KOPT-K1 (cell line): Measurements from ENCODE around the gene MEI1.
"Not testable (repeated sequence)": the region's sequence is repeated elsewhere in the genome, so short reads cannot be mapped to it uniquely, and the experiment has no call there.

Experiments
- H3K27ac ChIP-seq: fragments of 200-600 bp; sonication (generic); 2 replicates; pipeline ENCODE4 v1.5.1; 2016; ENCODE audit warnings: antibody characterized with exemption, mild to moderate bottlenecking, low read depth, low read length; ENCODE audit not compliant: poor library complexity, severe bottlenecking
- H3K36me3 ChIP-seq: fragments of 200-600 bp; sonication (generic); 2 replicates; pipeline ENCODE4 v1.5.1; 2017; ENCODE audit warnings: antibody characterized with exemption, mild to moderate bottlenecking, low read length, moderate library complexity; ENCODE audit not compliant: insufficient read depth
- H3K9me3 ChIP-seq: fragments of 200-600 bp; sonication (generic); 2 replicates; pipeline ENCODE4 v1.5.1; 2017; ENCODE audit warnings: antibody characterized with exemption, low read length, mild to moderate bottlenecking; ENCODE audit not compliant: insufficient read depth, poor library complexity, severe bottlenecking

The MEI1 gene, protein sequence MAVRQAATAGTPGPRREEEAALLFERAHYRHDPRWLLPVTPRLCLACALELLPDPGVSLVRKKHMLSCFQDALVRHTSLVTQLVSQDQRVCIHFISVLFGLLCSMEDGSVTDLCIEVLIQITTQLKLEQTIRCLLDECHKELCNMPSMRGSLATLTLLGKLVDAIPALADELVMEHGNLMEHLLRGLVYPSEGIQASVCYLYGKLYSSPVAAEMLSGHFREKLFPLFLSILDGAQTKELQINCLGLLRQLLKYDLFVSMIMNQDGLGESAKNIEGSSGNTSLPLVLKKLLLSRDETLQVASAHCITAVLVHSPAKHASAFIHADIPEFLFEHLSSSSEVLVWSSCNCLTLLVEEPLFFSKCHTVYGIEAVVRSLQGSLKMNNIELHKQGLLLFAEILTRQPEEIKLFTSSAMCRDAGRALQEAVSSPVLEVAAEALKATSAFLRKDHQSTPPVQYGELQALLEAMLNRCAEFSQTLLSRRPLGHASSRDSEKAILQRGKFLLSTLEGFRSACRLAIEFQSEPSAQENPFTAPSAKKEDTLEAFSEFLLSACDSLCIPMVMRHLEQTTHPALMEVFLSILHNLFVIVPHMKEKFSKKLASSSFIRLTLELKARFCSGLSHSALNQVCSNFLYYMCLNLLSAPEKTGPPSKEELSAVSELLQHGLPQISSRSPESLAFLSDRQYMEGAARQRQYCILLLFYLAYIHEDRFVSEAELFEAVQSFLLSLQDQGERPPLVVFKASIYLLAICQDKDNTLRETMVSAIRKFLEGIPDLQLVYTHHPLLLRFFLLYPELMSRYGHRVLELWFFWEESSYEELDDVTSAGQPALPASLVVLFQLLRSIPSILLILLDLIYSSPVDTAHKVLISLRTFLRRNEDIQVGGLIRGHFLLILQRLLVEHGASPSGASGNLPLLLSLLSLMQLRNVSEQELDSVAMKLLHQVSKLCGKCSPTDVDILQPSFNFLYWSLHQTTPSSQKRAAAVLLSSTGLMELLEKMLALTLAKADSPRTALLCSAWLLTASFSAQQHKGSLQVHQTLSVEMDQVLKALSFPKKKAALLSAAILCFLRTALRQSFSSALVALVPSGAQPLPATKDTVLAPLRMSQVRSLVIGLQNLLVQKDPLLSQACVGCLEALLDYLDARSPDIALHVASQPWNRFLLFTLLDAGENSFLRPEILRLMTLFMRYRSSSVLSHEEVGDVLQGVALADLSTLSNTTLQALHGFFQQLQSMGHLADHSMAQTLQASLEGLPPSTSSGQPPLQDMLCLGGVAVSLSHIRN

DNA sequence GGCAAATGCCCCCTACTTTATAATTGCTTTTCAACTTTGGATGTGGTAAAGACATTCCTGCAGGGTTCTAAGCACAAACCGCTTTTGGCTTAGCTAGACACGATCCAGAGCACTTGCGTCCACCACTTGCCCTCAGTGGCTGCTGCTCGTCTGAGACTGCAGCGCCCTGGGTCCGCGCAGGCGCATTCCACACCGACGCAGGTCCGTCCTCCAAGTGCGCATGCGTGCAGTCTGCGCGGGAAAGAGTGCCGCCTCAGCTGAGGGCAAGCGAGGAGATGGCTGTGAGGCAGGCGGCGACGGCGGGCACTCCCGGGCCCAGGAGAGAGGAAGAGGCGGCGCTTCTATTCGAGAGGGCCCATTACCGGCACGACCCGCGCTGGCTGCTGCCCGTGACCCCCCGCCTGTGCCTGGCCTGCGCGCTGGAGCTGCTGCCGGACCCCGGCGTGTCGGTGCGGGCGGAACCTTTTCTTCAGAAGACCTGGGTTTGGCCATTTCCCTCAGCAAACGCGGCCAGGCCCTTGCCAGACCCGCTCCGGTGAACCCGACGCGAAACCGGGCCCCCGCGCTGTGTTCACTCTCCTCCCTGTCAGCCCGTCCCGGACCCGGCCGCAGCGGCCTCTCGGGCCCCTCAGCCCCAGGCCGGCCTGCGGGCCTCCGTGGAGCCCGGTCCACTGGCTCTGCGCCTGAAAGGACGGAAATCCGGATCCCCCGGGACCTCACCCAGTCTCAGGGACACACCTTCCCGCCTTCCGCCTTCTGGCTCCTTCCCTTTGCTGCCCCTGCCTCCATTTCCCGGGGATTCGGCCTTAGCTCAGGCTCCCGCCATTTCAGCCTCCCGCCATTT, at the start of gene MEI1:
MEI1 (plus strand) TSS at position 240 of the 844 bp plus-strand sequence; CDS start at position 276, 36 bp downstream.
- no peaks in the 10 kb centered on the region for H3K9me3 ChIP-seq
- peaks cover 8% of the 10 kb centered on the region; the same call in 1 of the 2 replicates for H3K36me3 ChIP-seq
- H3K27ac ChIP-seq: no peak within 1 kb of the TSS

DNA sequence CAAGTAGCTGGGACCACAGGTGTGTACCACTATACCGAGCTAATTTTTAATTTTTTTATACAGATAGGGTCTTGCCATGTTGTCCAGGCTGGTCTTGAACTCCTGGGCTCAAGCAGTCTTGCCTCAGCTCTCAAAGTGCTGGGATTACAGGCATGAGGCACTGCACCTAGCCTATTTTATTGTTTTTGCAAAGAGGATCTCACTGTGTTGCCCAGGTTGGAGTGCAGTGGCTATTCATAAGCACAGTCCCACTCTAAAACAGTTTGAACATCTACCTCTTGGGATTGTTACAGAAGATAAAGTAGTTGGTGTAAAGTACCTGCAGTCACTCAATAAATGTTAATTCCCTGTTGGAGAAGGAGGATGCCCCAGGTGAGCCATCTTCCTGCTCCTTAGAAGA, 49.1 kb upstream of the MEI1 start:
- no peak overlapping the region for H3K27ac ChIP-seq
- peaks cover 99% of the 10 kb centered on the region for H3K36me3 ChIP-seq
- H3K9me3 ChIP-seq: no peaks in the 10 kb centered on the region

DNA sequence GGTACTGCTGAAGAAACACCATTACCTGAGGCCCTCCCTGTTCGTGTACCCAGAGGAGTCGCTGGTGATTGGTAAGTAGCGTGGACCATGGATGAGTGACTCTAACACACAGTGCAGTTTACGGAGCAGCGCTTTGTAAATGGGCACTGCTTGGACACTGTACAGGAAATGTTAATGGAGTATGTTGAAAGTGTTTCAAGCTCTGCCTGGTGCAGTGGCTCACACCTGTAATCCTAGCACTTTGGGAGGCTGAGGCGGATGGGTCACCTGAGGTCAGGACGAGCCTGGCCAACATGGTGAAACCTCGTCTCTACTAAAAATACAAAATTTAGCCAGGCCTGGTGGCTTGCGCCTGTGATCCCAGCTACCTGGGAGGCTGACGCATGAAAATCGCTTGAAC, 48.5 kb upstream of the MEI1 start:
- Histone ChIP-seq H3K36me3 (peaks cover 99% of the 10 kb centered on the region), H3K27ac (no peak overlapping the region), H3K9me3 (no peaks in the 10 kb centered on the region)

DNA sequence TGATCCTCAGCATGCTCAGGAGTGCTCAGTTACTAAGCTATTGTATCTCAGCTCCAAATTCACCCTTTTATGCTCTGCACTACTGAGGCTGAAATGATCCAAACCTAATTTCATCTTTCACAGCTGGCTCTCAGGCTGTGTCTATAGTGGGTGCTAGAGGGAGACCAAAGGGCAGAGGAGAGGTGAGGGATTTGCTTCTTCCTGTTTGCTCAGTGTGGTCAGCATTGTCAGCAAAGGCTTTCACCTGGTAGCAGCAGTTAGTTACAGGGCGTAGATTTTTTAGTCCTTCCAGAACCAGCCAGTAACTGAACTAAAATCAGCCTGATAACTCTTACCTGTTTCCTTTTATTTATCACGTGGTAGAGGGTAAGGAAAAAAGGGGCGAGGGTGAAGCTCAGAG, 45.0 kb upstream of the MEI1 start:
- peaks cover 98% of the 10 kb centered on the region for H3K36me3 ChIP-seq
- H3K27ac ChIP-seq: no peak overlapping the region
- H3K9me3 ChIP-seq: no peaks in the 10 kb centered on the region

DNA sequence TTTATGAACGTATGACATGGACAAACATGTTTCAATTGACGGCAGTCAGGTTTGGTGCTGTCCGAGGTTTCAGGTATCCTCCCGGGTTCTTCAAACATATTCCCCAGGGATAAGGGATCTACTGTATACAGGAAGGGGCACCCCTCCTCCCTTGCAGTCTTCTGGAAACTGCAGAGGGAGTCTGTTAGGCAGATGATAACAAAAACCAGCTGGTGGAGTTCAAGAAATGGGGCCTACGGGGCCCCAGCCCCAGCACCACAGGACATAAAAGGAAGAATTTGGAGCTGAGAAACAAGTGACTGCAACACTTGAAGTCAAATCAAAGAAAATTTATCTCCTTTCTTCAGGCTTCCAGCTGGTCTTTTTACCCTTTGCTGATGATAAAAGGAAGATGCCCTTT, 42.7 kb upstream of the MEI1 start:
- H3K27ac ChIP-seq: no peak overlapping the region
- peaks cover 100% of the 10 kb centered on the region for H3K36me3 ChIP-seq
- H3K9me3 ChIP-seq: no peaks in the 10 kb centered on the region

DNA sequence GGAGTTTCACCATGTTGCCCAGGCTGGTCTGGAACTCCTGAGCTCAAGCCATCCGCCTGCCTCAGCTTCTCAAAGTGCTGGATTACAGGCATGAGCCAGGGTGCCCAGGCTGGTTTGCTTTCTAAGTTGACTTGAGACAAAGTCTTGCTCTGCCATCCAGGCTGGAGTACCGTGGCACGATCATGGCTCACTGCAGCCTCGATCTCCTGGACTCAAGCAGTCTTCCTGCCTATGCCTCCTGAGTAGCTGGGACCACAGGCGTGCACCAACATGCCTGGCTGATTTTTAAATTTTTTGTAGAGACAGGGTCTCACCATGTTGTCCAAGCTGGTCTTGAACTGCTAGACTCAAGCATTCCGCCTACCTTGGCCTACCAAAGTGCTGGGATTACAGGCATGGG, 41.6 kb upstream of the MEI1 start:
- H3K9me3 ChIP-seq: no peaks in the 10 kb centered on the region
- H3K27ac ChIP-seq: no peak overlapping the region
- H3K36me3 ChIP-seq: peaks cover 100% of the 10 kb centered on the region

DNA sequence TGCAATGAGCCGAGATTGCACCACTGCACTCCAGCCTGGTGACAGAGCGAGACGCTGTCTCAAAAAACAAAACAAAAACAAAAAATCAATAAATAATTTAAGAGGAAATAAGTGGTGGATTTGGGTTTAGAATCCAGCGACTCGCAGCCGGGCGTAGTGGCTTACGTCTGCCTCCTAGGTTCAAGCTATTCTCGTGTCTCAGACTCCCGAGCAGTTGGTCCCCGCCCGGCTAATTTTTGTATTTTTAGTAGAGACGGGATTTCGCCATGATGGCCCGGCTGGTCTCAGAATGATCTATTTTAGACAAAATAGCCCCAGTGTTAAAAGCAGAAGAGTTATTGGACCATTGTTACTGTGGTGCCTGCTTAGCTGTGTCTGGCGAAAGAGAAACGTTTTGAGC, 40.4 kb upstream of the MEI1 start:
- H3K9me3 ChIP-seq: no peaks in the 10 kb centered on the region
- no peak overlapping the region for H3K27ac ChIP-seq
- H3K36me3 ChIP-seq: peaks cover 100% of the 10 kb centered on the region

DNA sequence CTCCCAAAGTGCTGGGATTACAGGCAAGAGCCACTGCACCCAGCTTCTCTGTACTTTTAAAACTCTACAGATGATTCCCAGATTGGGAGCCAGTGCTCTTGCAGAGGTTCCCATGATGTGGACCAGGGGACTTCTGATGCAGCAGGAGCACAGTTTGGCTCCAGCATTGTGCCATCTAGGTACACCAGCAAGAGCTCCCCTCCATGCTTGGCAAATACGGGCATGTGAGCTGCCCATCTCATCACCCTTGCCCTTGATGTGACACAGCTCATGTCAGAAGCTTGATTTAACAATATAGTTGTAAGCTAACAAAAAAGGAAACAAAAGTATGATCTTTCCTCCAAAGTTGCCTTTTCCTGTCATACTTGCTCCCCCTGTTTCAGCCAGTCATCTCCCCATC, 39.4 kb upstream of the MEI1 start:
- Histone ChIP-seq H3K9me3 (no peaks in the 10 kb centered on the region), H3K36me3 (peaks cover 100% of the 10 kb centered on the region), H3K27ac (no peak overlapping the region)

DNA sequence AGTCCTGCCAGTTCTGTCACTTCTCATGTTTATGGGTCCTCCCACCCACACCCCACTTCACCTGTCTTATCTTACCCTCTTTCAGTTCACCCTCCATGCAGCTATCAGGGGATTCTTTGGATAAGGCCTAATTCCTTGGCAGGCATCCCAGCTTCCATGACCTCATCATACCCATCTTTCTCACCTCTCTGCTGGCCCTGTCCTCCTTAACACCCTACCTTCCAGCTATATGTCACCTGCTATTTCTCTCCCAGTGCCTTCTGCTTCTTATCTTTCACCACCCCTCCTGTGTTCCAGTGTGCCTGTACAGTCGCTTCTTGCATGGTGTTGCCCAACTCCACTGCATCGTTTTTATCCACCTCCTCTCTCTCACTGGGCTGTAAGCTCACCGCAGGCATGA, 38.9 kb upstream of the MEI1 start:
- Histone ChIP-seq H3K27ac (no peak overlapping the region), H3K9me3 (no peaks in the 10 kb centered on the region), H3K36me3 (peaks cover 100% of the 10 kb centered on the region)

DNA sequence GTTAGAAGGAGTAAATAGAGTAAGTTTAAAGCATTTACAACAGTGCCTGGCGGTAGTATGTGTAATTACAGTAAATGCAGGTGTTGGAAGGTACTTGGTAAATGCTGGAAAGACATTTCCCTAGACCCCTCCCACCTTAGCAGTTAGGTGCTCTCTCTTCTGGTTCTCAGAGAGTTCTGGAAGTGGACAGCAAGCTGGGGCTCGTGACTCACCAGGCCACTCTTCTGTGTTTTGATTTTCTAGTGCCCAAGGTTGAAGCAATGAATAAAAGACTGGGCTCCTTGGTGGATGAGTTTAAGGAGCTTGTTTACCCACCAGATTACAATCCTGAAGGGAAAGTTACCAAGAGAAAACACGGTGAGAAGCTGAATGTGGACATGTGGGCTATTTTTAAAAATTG, 38.2 kb upstream of the MEI1 start:
- Histone ChIP-seq H3K27ac (no peak overlapping the region), H3K9me3 (no peaks in the 10 kb centered on the region), H3K36me3 (peaks cover 96% of the 10 kb centered on the region)

DNA sequence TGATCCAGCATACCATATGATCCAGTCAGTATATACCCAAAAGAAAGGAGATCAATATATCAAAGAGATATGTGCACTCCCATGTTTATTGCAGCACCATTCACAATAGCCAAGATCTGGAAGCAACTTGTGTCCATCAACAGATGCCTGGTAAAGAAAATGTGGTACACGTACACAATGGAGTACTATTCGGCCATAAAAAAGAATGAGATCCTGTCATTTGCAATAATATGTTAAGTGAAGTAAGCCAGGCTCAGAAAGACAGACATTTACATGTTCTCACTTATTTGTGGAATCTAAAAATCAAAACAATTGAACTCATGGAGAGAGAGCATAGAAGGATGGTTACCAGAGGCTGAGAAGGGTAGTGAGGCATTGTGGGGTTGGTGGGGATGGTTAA, 37.6 kb upstream of the MEI1 start:
- H3K36me3 ChIP-seq: peaks cover 89% of the 10 kb centered on the region
- no peaks in the 10 kb centered on the region for H3K9me3 ChIP-seq
- H3K27ac ChIP-seq: no peak overlapping the region

DNA sequence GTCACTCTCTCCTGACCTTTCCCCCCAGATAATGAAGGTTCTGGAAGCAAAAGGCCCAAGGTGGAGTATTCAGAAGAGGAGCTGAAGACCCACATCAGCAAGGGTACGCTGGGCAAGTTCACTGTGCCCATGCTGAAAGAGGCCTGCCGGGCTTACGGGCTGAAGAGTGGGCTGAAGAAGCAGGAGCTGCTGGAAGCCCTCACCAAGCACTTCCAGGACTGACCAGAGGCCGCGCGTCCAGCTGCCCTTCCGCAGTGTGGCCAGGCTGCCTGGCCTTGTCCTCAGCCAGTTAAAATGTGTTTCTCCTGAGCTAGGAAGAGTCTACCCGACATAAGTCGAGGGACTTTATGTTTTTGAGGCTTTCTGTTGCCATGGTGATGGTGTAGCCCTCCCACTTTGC, 35.7 kb upstream of the MEI1 start:
- peaks cover 71% of the 10 kb centered on the region for H3K36me3 ChIP-seq
- not testable (repeated sequence) for H3K27ac ChIP-seq, H3K9me3 ChIP-seq

DNA sequence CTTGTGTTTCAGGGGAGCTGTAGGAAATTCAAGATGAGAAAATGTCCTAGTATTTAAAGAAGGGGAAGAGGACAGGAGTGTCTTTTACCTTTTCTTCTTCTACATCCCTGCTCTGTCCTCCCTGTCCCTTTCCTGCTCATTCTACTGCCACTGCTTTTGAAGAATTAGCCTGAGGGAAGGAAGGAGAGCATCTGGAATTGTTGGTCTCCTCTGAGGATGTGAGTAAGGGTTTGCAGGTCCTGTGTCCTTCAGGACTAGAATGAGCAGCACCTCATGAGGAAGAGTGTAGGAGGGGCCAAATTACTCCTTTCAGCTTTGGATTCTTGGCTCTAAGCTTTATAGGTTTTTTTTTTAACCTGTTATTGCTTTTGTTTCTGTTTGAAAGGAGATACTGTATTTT, 34.8 kb upstream of the MEI1 start:
- H3K36me3 ChIP-seq: peaks cover 67% of the 10 kb centered on the region
- no peak overlapping the region for H3K27ac ChIP-seq
- H3K9me3 ChIP-seq: no peaks in the 10 kb centered on the region

DNA sequence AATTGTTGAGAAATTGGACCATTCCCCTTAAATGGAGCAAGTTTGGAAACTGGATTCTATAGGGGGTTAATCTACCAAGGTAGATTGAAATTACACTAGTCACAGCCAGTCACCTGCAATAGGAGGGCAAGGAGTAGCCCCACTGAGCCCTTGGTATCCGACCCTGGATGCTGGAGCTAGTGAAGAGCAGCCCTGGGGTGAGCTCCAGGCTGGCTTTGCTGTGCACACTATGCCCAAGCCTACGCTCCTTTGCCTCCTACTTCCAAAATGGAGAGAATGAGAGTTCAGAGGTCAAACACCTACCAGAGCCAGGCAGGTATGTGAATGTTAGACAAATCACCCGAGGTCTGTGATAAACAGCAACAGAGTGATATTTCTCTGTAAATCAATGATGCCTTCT, 34.4 kb upstream of the MEI1 start:
- H3K27ac ChIP-seq: no peak overlapping the region
- no peaks in the 10 kb centered on the region for H3K9me3 ChIP-seq
- peaks cover 64% of the 10 kb centered on the region for H3K36me3 ChIP-seq
